ENCODE data around the gene NDUFA13.

The NDUFA13 gene

DNA sequence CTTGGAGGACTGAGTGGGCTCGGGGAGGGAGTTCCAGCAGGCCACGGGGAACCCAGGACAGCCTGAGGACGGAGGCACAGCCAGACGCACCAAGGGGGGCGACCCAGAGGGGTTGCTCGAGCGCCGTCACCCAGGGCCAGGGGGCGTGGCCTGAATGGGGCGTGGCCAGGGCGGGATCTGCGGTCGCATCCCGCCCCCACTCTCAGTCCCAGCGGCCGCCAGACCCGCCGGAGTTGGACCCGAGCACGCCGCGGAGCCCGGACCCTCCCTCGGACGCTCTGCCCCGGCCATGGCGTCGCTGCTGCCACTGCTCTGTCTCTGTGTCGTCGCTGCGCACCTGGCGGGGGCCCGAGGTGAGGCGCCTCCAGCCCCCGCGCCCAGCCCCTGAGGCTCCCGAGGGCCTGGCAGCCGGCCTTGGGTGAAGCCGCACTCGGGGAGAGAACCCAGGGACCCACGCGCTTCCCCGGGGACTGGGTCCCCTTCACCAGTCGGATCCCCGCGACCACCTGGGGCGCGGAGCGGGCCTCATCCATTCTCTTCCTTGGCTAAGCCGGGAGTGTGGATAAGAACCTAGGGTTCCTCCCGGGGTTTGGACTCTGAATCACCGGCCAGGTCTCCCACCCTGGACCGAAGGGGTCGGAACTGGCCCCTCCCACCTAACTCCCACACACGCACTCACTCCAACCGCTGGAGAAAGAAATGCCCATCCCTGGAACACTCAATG, 22.2 kb downstream of the NDUFA13 start, which contains the start of gene CILP2:
Gene CILP2 (plus strand): TSS at position 205 of the 724 bp plus-strand sequence. CDS start 85 bp downstream, at position 290.
- Histone ChIP-seq H3K36me3 (ENCODE audit: low read length) (no peaks in the 10 kb centered on the region), H3K27me3 (ENCODE audit: low read length) (no peaks in the 10 kb centered on the region), H3K9ac (ENCODE audit: low read length) (no peak within 1 kb of the TSS), H3K9me2 (replicated peaks; ENCODE audit: insufficient read depth, low read length) (no peaks in the 10 kb centered on the region), H2AFZ (ENCODE audit: low read depth, low read length, severe bottlenecking) (no peak within 1 kb of the TSS), H4K20me1 (ENCODE audit: low read depth, low read length) (no peaks in the 10 kb centered on the region), H3K27ac (ENCODE audit: low read depth, low read length) (no peak within 1 kb of the TSS), H3F3A (ENCODE audit: insufficient read depth) (no peaks in the 10 kb centered on the region), H3K79me2 (ENCODE audit: insufficient read depth, low read length) (no peaks in the 10 kb centered on the region), H3K4me3 (ENCODE audit: insufficient read depth, low read length, poor library complexity, severe bottlenecking) (no peak within 1 kb of the TSS), H3K9me3 (ENCODE audit: insufficient read depth, low read length) (no peaks in the 10 kb centered on the region), H3K4me2 (ENCODE audit: low read depth, low read length, poor library complexity, severe bottlenecking) (peak within 1 kb of the TSS; percentile 37)
- TF ChIP-seq, protein P1, sequence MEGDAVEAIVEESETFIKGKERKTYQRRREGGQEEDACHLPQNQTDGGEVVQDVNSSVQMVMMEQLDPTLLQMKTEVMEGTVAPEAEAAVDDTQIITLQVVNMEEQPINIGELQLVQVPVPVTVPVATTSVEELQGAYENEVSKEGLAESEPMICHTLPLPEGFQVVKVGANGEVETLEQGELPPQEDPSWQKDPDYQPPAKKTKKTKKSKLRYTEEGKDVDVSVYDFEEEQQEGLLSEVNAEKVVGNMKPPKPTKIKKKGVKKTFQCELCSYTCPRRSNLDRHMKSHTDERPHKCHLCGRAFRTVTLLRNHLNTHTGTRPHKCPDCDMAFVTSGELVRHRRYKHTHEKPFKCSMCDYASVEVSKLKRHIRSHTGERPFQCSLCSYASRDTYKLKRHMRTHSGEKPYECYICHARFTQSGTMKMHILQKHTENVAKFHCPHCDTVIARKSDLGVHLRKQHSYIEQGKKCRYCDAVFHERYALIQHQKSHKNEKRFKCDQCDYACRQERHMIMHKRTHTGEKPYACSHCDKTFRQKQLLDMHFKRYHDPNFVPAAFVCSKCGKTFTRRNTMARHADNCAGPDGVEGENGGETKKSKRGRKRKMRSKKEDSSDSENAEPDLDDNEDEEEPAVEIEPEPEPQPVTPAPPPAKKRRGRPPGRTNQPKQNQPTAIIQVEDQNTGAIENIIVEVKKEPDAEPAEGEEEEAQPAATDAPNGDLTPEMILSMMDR (IDR thresholded peaks at IDR 0.05; ENCODE audit: insufficient read depth, low read length, poor library complexity, severe bottlenecking), result no peak
- no peak for TF ChIP-seq EZH2phosphoT487 (conservative IDR thresholded peaks at IDR 0.05; ENCODE audit: low read length)

DNA sequence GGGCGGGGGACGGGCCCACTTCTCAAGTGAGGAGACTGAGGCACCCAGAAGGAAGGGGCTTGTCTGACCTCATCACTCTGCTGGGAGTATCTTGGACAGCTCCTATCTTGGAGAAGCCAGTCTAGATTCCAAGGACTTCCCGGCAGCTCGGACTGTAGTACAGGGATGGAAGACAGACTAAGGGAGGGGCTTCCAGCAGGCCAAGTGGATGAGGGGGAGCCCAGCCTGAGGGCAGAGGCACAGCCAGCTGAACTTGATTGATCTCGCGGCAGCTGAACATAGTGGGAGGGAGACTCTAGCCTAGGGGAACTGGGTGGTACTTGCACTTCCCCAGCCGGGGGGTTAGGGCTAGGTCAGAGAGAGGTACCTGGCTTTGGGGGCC, 22.8 kb downstream of the NDUFA13 start:
- Histone ChIP-seq H3K9me2 (replicated peaks; ENCODE audit: insufficient read depth, low read length) (no peaks in the 10 kb centered on the region), H3K79me2 (ENCODE audit: insufficient read depth, low read length) (no peaks in the 10 kb centered on the region), H3K27ac (ENCODE audit: low read depth, low read length) (no peak overlapping the region), H3K27me3 (ENCODE audit: low read length) (no peaks in the 10 kb centered on the region), H3F3A (ENCODE audit: insufficient read depth) (no peaks in the 10 kb centered on the region), H2AFZ (ENCODE audit: low read depth, low read length, severe bottlenecking) (no peak overlapping the region), H3K4me2 (ENCODE audit: low read depth, low read length, poor library complexity, severe bottlenecking) (peak overlapping the region; percentile 37), H4K20me1 (ENCODE audit: low read depth, low read length) (no peaks in the 10 kb centered on the region), H3K4me3 (ENCODE audit: insufficient read depth, low read length, poor library complexity, severe bottlenecking) (no peak overlapping the region), H3K9ac (ENCODE audit: low read length) (no peak overlapping the region), H3K36me3 (ENCODE audit: low read length) (no peaks in the 10 kb centered on the region), H3K9me3 (ENCODE audit: insufficient read depth, low read length) (no peaks in the 10 kb centered on the region)
- no peak for TF ChIP-seq EZH2phosphoT487 (conservative IDR thresholded peaks at IDR 0.05; ENCODE audit: low read length)
- TF ChIP-seq, protein P1 (IDR thresholded peaks at IDR 0.05; ENCODE audit: insufficient read depth, low read length, poor library complexity, severe bottlenecking), result no peak

DNA sequence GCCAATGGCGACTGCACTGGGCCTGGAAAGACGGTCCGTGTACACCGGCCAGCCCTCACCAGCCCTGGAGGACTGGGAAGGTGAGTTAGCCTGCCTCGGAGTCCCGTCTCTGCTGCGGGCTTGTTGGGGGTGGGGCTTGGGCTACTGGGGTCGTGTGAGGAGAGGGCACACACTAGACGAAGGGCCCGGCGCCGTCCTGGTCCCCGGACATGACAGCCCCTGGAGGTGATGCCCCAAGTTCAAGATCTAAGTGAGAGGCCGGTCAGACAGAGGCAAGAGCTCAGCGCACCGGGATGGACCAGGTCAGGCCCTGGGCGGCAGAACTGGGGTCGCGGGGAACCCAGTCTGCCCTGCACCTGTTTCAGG, 23.7 kb downstream of the NDUFA13 start:
- Histone ChIP-seq H3K36me3 (ENCODE audit: low read length) (no peaks in the 10 kb centered on the region), H3K9ac (ENCODE audit: low read length) (no peak overlapping the region), H4K20me1 (ENCODE audit: low read depth, low read length) (no peaks in the 10 kb centered on the region), H3K4me2 (ENCODE audit: low read depth, low read length, poor library complexity, severe bottlenecking) (no peak overlapping the region), H3K79me2 (ENCODE audit: insufficient read depth, low read length) (no peaks in the 10 kb centered on the region), H3K27ac (ENCODE audit: low read depth, low read length) (no peak overlapping the region), H3F3A (ENCODE audit: insufficient read depth) (no peaks in the 10 kb centered on the region), H3K27me3 (ENCODE audit: low read length) (no peaks in the 10 kb centered on the region), H3K4me3 (ENCODE audit: insufficient read depth, low read length, poor library complexity, severe bottlenecking) (no peak overlapping the region), H2AFZ (ENCODE audit: low read depth, low read length, severe bottlenecking) (no peak overlapping the region), H3K9me2 (replicated peaks; ENCODE audit: insufficient read depth, low read length) (no peaks in the 10 kb centered on the region), H3K9me3 (ENCODE audit: insufficient read depth, low read length) (no peaks in the 10 kb centered on the region)
- TF ChIP-seq, protein P1 (IDR thresholded peaks at IDR 0.05; ENCODE audit: insufficient read depth, low read length, poor library complexity, severe bottlenecking), result no peak
- no peak for TF ChIP-seq EZH2phosphoT487 (conservative IDR thresholded peaks at IDR 0.05; ENCODE audit: low read length)
